GM18868 (cell line): Measurements from ENCODE around the gene SEPTIN11.
A peak's percentile ranks its signal among the peaks of the same experiment; 100 is the strongest.

Source experiments
- ATAC-seq: cut with Tn5 transposase; IDR thresholded peaks from one replicate; pipeline ENCODE4 v1.9.1; 2021; ENCODE audit warnings: mild to moderate bottlenecking, moderate library complexity; ENCODE audit not compliant: unreplicated experiment

The SEPTIN11 gene

GRCh38 chr4:76949276-76950051 lies at the start of gene SEPTIN11:
Gene SEPTIN11 (plus strand): TSS chr4:76949752. CDS start chr4:76949904, 152 bp downstream.
- peak; percentile 72 for ATAC-seq

- no peak for ATAC-seq
Observed at GRCh38 chr4:76902233-76902890, 47.2 kb upstream of the SEPTIN11 start.

GRCh38 chr4:76904646-76905190 lies 44.8 kb upstream of the SEPTIN11 start:
- no peak for ATAC-seq

GRCh38 chr4:76905521-76905920 lies 44.0 kb upstream of the SEPTIN11 start:
- ATAC-seq: no peak

- no peak for ATAC-seq
Observed at GRCh38 chr4:76909711-76910110, 39.8 kb upstream of the SEPTIN11 start.

GRCh38 chr4:76920715-76921114 lies 28.8 kb upstream of the SEPTIN11 start:
- ATAC-seq: no peak

GRCh38 chr4:76923619-76924357 lies 25.8 kb upstream of the SEPTIN11 start:
- no peak for ATAC-seq

GRCh38 chr4:76926841-76927240 lies 22.7 kb upstream of the SEPTIN11 start:
- ATAC-seq: no peak

GRCh38 chr4:76930685-76931084 lies 18.9 kb upstream of the SEPTIN11 start:
- ATAC-seq: no peak

GRCh38 chr4:76931087-76931486 lies 18.5 kb upstream of the SEPTIN11 start:
- ATAC-seq: no peak

- ATAC-seq: no peak
Observed at GRCh38 chr4:76931576-76932276, 17.8 kb upstream of the SEPTIN11 start.

- no peak for ATAC-seq
Observed at GRCh38 chr4:76939184-76939583, 10.4 kb upstream of the SEPTIN11 start.

- ATAC-seq: no peak
Observed at GRCh38 chr4:76943129-76943620, 6.4 kb upstream of the SEPTIN11 start.

GRCh38 chr4:76943790-76944189 lies 5.8 kb upstream of the SEPTIN11 start:
- no peak for ATAC-seq

GRCh38 chr4:76947369-76947768 lies 2.2 kb upstream of the SEPTIN11 start:
- no peak for ATAC-seq

GRCh38 chr4:76948443-76949275 lies 893 bp upstream of the SEPTIN11 start:
- peak; percentile 51 for ATAC-seq

GRCh38 chr4:76950052-76950955 lies 752 bp downstream of the SEPTIN11 start:
- ATAC-seq: peak; percentile 25

- no peak for ATAC-seq
Observed at GRCh38 chr4:76950956-76951671, 1.6 kb downstream of the SEPTIN11 start.
